H1 (cell line): Measurements from ENCODE around the gene SF3A2. TPM values are rescaled to one million over a fixed set of nuclear protein-coding genes. Genes with fewer than 3 reads are reported as not detected.

Experiments
- CHD2 ChIP-seq: IDR thresholded peaks from 2 replicates; pipeline ENCODE4 v1.6.1; 2012; ENCODE audit warnings: low read length, improper control_type of control experiment
- CHD7 ChIP-seq: fragments of 300-600 bp; sonication (generic); IDR thresholded peaks from 2 replicates; pipeline ENCODE4 v1.7.1; 2012; ENCODE audit warnings: low read length, moderate library complexity, mild to moderate bottlenecking, inconsistent platforms; ENCODE audit not compliant: insufficient replicate concordance
- CTCF ChIP-seq, 3 experiments: IDR thresholded peaks; 1 replicate in 2 of 3; 2 replicates in 1 of 3; pipeline versions ENCODE4 v1.5.1 to v1.6.1; 2011; ENCODE audit warnings: low read length in 3 of 3, mild to moderate bottlenecking in 3 of 3, inconsistent platforms in 2 of 3, low read depth in 1 of 3, moderate library complexity in 1 of 3; ENCODE audit not compliant: insufficient read depth in 1 of 3; ENCODE audit errors: control extremely low read depth in 1 of 3
- FOSL1 ChIP-seq: IDR thresholded peaks from 2 replicates; pipeline ENCODE4 v1.6.1; 2011; ENCODE audit warnings: mild to moderate bottlenecking, low read depth, low read length, moderate library complexity; ENCODE audit not compliant: insufficient read depth
- GTF2F1 ChIP-seq: IDR thresholded peaks from 2 replicates; pipeline ENCODE4 v1.6.1; 2012; ENCODE audit warnings: low read depth, low read length, improper control_type of control experiment, borderline replicate concordance
- JUND ChIP-seq: IDR thresholded peaks from 2 replicates; pipeline ENCODE4 v1.6.1; 2011; ENCODE audit warnings: mild to moderate bottlenecking, improper control_type of control experiment, low read length
- MAX ChIP-seq: IDR thresholded peaks from 2 replicates; pipeline ENCODE4 v1.6.1; 2012; ENCODE audit warnings: inconsistent platforms
- RXRA ChIP-seq: IDR thresholded peaks from 2 replicates; pipeline ENCODE4 v1.6.1; 2011; ENCODE audit warnings: low read depth, mild to moderate bottlenecking, low read length, moderate library complexity; ENCODE audit not compliant: insufficient read depth
- SP1 ChIP-seq: IDR thresholded peaks from 2 replicates; pipeline ENCODE4 v1.6.1; 2011; ENCODE audit warnings: low read depth, low read length
- polyA plus RNA-seq, 7 experiments: library from polyadenylated mRNA; depleted of rRNA in 3 of 7; stranded (reverse) in 5 of 7; unstranded in 2 of 7; fragments of >200 nt in 5 of 7; fragments of 200-250 nt in 2 of 7; gene quantifications; 1 replicate in 5 of 7; 2 replicates in 1 of 7; 4 replicates in 1 of 7; pipeline versions ENCODE4 v1.2.1 to v1.2.3, GENCODE V29; 2011 to 2013; ENCODE audit warnings: missing spikeins in 2 of 7, mixed read lengths in 2 of 7
- total RNA-seq: library from RNA; stranded (reverse); fragmentation: NEBNext Ultra II Directional; extraction: Animal tissue kit (Norgen Biotek cat#: 25700); gene quantifications from 2 replicates; pipeline ENCODE4 v1.2.1, GENCODE V29; 2021

The SF3A2 gene
- total and polyA plus RNA-seq, 2 of the 8 experiments (the other 6 are each of a cell fraction or from before 2014, with no cell fraction given): 15.3 to 146 TPM

GRCh38 chr19:2226840-2227360 is 9.7 kb upstream of the SF3A2 start (continued):
- TF ChIP-seq CHD7 (no peak), GTF2F1 (no peak), RXRA (no peak), SP1 (no peak), CHD2 (no peak), FOSL1 (no peak), MAX (no peak), CTCF (IDR thresholded peaks at IDR 0.05; ENCODE audit: control extremely low read depth in 1 of 3, insufficient read depth in 1 of 3, low read depth in 1 of 3, low read length in 3 of 3) (no peak), JUND (no peak)
